IMR-90 (cell line): ENCODE results near the gene AXIN1. TPM values are rescaled to one million over a fixed set of nuclear protein-coding genes. Genes with fewer than 3 reads are reported as not detected.

Experiments
- ATAC-seq: fragments of 200-7000 bp; cut with Tn5 transposase; 2 replicates; pipeline ENCODE4 v1.9.1; 2020; ENCODE audit warnings: low read depth, mild to moderate bottlenecking, moderate library complexity
- BruUV-seq: library from RNA; stranded (reverse); fragments of 400-500 nt; replicated peaks from 2 replicates; lab custom pipeline; 2021; lab: Mats Ljungman, UMichigan
- CTCF ChIA-PET: fragments of 300-600 bp; formaldehyde crosslinking; extraction: SDS; loops from one replicate; lab custom pipeline; 2021; ENCODE audit warnings: antibody characterized with exemption; lab: Yijun Ruan, JAX
- POLR2A ChIA-PET: fragments of 300-600 bp; sonication (Branson Sonifier 250); formaldehyde crosslinking; loops from one replicate; lab custom pipeline; 2022; ENCODE audit warnings: antibody characterized with exemption; ENCODE audit not compliant: unreplicated experiment; lab: Charles Lee
- DNase-seq: peaks from one replicate; pipeline ENCODE4 v3.0.0; 2013
- H2AFZ ChIP-seq: replicated peaks from 2 replicates; pipeline ENCODE3; 2013; ENCODE audit warnings: low read length, mild to moderate bottlenecking; ENCODE audit not compliant: poor library complexity
- H2AK5ac ChIP-seq: 2 replicates; pipeline ENCODE4 v1.6.1; 2013; ENCODE audit warnings: low read depth, low read length, inconsistent platforms
- H2AK9ac ChIP-seq: replicated peaks from 2 replicates; pipeline ENCODE3; 2013; ENCODE audit warnings: mild to moderate bottlenecking, low read depth, low read length, moderate library complexity; ENCODE audit not compliant: poor library complexity
- H2BK120ac ChIP-seq: 2 replicates; pipeline ENCODE4 v1.6.1; 2013; ENCODE audit warnings: low read depth, low read length, inconsistent platforms
- H2BK15ac ChIP-seq: 3 replicates; pipeline ENCODE4 v1.6.1; 2013; ENCODE audit warnings: low read depth, low read length, inconsistent platforms
- H2BK20ac ChIP-seq: 2 replicates; pipeline ENCODE4 v1.6.1; 2013; ENCODE audit warnings: low read depth, mild to moderate bottlenecking, inconsistent platforms, low read length, moderate library complexity
- H2BK5ac ChIP-seq: 2 replicates; pipeline ENCODE4 v1.6.1; 2013; ENCODE audit warnings: mild to moderate bottlenecking, low read depth, low read length, inconsistent platforms; ENCODE audit not compliant: poor library complexity, severe bottlenecking
- H3K14ac ChIP-seq: replicated peaks from 2 replicates; pipeline ENCODE4 v1.6.1; 2013; ENCODE audit warnings: low read depth, low read length, inconsistent platforms
- H3K18ac ChIP-seq: 2 replicates; pipeline ENCODE4 v1.6.1; 2013; ENCODE audit warnings: low read depth, low read length, control low read depth
- H3K23ac ChIP-seq: 2 replicates; pipeline ENCODE4 v1.6.1; 2013; ENCODE audit warnings: low read depth, low read length, inconsistent platforms
- H3K27ac ChIP-seq: 2 replicates; pipeline ENCODE4 v1.5.1; 2013; ENCODE audit warnings: mild to moderate bottlenecking, control low read depth, low read length; ENCODE audit not compliant: insufficient read depth
- H3K27me3 ChIP-seq: 2 replicates; pipeline ENCODE4 v1.6.1; 2013; ENCODE audit warnings: low read length; ENCODE audit not compliant: control insufficient read depth, insufficient read depth
- H3K36me3 ChIP-seq: 2 replicates; pipeline ENCODE4 v1.6.1; 2013; ENCODE audit warnings: low read length, mixed read lengths; ENCODE audit not compliant: control insufficient read depth, insufficient read depth
- H3K4ac ChIP-seq: 2 replicates; pipeline ENCODE4 v1.6.1; 2013; ENCODE audit warnings: low read depth, low read length, inconsistent platforms
- H3K4me1 ChIP-seq: 2 replicates; pipeline ENCODE4 v1.6.1; 2013; ENCODE audit warnings: low read length, mixed read lengths; ENCODE audit not compliant: control insufficient read depth, insufficient read depth
- H3K4me2 ChIP-seq: 2 replicates; pipeline ENCODE4 v1.6.1; 2013; ENCODE audit warnings: low read depth, mild to moderate bottlenecking, control low read depth, low read length, moderate library complexity
- H3K4me3 ChIP-seq: 2 replicates; pipeline ENCODE4 v1.5.1; 2013; ENCODE audit warnings: low read depth, mild to moderate bottlenecking, control low read depth, low read length, moderate library complexity; ENCODE audit not compliant: insufficient read depth
- H3K56ac ChIP-seq: 2 replicates; pipeline ENCODE4 v1.6.1; 2013; ENCODE audit warnings: low read length, inconsistent platforms; ENCODE audit not compliant: insufficient read depth; ENCODE audit errors: extremely low read depth
- H3K79me1 ChIP-seq, 2 experiments: 2 replicates each; pipeline ENCODE4 v1.6.1; 2013; ENCODE audit warnings: low read length in 2 of 2, inconsistent platforms in 1 of 2, low read depth in 1 of 2
- H3K9ac ChIP-seq: 2 replicates; pipeline ENCODE4 v1.6.1; 2013; ENCODE audit warnings: low read depth, low read length, control low read depth
- H3K9me1 ChIP-seq: 2 replicates; pipeline ENCODE4 v1.6.1; 2013; ENCODE audit warnings: low read length, inconsistent platforms; ENCODE audit not compliant: insufficient read depth
- H3K9me3 ChIP-seq: 2 replicates; pipeline ENCODE4 v1.6.1; 2013; ENCODE audit warnings: low read length; ENCODE audit not compliant: control insufficient read depth, insufficient read depth
- H4K20me1 ChIP-seq: 2 replicates; pipeline ENCODE4 v1.6.1; 2013; ENCODE audit warnings: low read length, inconsistent platforms; ENCODE audit not compliant: insufficient read depth
- H4K5ac ChIP-seq: 2 replicates; pipeline ENCODE4 v1.6.1; 2013; ENCODE audit warnings: mild to moderate bottlenecking, low read depth, low read length, control low read depth
- H4K8ac ChIP-seq, 2 experiments: 2 replicates each; pipeline ENCODE4 v1.6.1; 2013; ENCODE audit warnings: low read depth in 2 of 2, low read length in 2 of 2, control low read depth in 1 of 2, inconsistent platforms in 1 of 2
- H4K91ac ChIP-seq: 2 replicates; pipeline ENCODE4 v1.6.1; 2013; ENCODE audit warnings: low read depth, low read length, inconsistent platforms; ENCODE audit not compliant: insufficient read depth
- ELK1 ChIP-seq: fragments of 150-350 bp; IDR thresholded peaks from 2 replicates; pipeline ENCODE4 v1.6.1; 2016; ENCODE audit warnings: low read depth, mild to moderate bottlenecking, low read length, moderate library complexity, borderline replicate concordance
- MAZ ChIP-seq: IDR thresholded peaks from 2 replicates; pipeline ENCODE4 v1.6.1; 2012; ENCODE audit warnings: low read depth, mild to moderate bottlenecking, low read length, improper control_type of control experiment, moderate library complexity, borderline replicate concordance
- NFE2L2 ChIP-seq: fragments of 150-350 bp; IDR thresholded peaks from 2 replicates; pipeline ENCODE4 v1.6.1; 2016; ENCODE audit warnings: low read depth, mild to moderate bottlenecking, low read length
- RAD21 ChIP-seq: IDR thresholded peaks from 2 replicates; pipeline ENCODE4 v1.6.1; 2012; ENCODE audit warnings: low read length, improper control_type of control experiment
- RCOR1 ChIP-seq: IDR thresholded peaks from 2 replicates; pipeline ENCODE4 v1.6.1; 2012; ENCODE audit warnings: mild to moderate bottlenecking, low read length, improper control_type of control experiment; ENCODE audit not compliant: insufficient replicate concordance
- WGBS, 2 experiments: methylation state at CpG; one replicate each; pipeline versions ENCODE4 v1.1.5 to v1.1.7; 2013; ENCODE audit warnings: missing lambda C conversion rate in 2 of 2; ENCODE audit not compliant: insufficient read length in 1 of 2; ENCODE audit errors: extremely low coverage in 2 of 2; 5-methylcytosine and 5-hydroxymethylcytosine counted together
- dilution Hi-C: fragments of 300-500 bp; cut with HindIII; formaldehyde crosslinking; loops from one replicate; pipeline ENCODE4 v1.14.3; 2018; ENCODE audit warnings: low sequenced_read_pairs; ENCODE audit not compliant: unreplicated experiment
- in situ Hi-C: fragments of 300-500 bp; cut with MboI; formaldehyde crosslinking; loops from 3 replicates; pipeline ENCODE4 v1.14.3; 2019; ENCODE audit warnings: low sequenced_read_pairs, inconsistent platforms, mixed read lengths
- intact Hi-C: fragments of 100-400 bp; cut with micrococcal nuclease; formaldehyde crosslinking; loops from 2 replicates; pipeline ENCODE4 v1.10.0; 2022
- polyA plus RNA-seq, 3 experiments: library from polyadenylated mRNA; depleted of rRNA; stranded (reverse); fragments of >200 nt; gene quantifications; 2 replicates each; pipeline ENCODE4 v1.2.3, GENCODE V29; 2012; ENCODE audit warnings: low replicate concordance in 1 of 3
- total RNA-seq: library from RNA; depleted of rRNA; stranded (reverse); fragments of >200 nt; gene quantifications from 2 replicates; pipeline ENCODE4 v1.2.3, GENCODE V29; 2012

The AXIN1 gene
- total and polyA plus RNA-seq, 2 of the 4 experiments (the other 2 are of a cell fraction), result 10.9 to 14.2 TPM

GRCh38 chr16:249431-249830 lies 103.1 kb downstream of the AXIN1 start (continued):
- TF ChIP-seq ELK1, result no peak
- no peak for TF ChIP-seq MAZ

- H2AK5ac ChIP-seq, result no peak overlapping the region
- ChIA-PET POLR2A (no interaction called here), CTCF (no interaction called here)
- H4K8ac ChIP-seq, result no peak overlapping the region
- H3K4me2 ChIP-seq, result no peak overlapping the region
- no peak for DNase-seq
- peaks cover 11% of the 10 kb centered on the region; the same call in 1 of the 2 replicates for H4K20me1 ChIP-seq
- H3K14ac ChIP-seq, result no peak overlapping the region
- BruUV-seq, result no TSS peak
- no peak overlapping the region for H4K91ac ChIP-seq
- 0 out of 2 replicates have a peak, but pooled peaks cover 9% of the 10 kb centered on the region for H3K9me1 ChIP-seq
- peak overlapping the region; percentile 16 for H2AK9ac ChIP-seq
- no peak overlapping the region for H2BK5ac ChIP-seq
- no peak overlapping the region for H4K5ac ChIP-seq
- no peak overlapping the region for H2BK20ac ChIP-seq
- H3K4ac ChIP-seq, result no peak overlapping the region
- H3K79me1 ChIP-seq, result peaks cover 16 to 18% of the 10 kb centered on the region in 2 experiments
- no peak overlapping the region for H3K18ac ChIP-seq
- H3K9me3 ChIP-seq, result no peaks in the 10 kb centered on the region
- WGBS, 2 experiments, result 96% methylated on average over 5 of the region's 12 CpGs; no CpG with 5 or more reads in 1 of the 2 experiments
- no peak overlapping the region for H3K56ac ChIP-seq
- no peak overlapping the region for H3K23ac ChIP-seq
- ATAC-seq, result no peak
- peaks cover 10% of the 10 kb centered on the region for H3K36me3 ChIP-seq
- no peak overlapping the region for H2BK15ac ChIP-seq
- TF ChIP-seq RAD21, result no peak
- no peak for TF ChIP-seq NFE2L2
- TF ChIP-seq RCOR1, result no peak
- no peak for TF ChIP-seq ELK1
- no peaks in the 10 kb centered on the region for H3K27me3 ChIP-seq
- dilution Hi-C loops (no loop called here), intact Hi-C loops (no loop called here), in situ Hi-C loops (no loop called here)
- no peak overlapping the region for H3K4me3 ChIP-seq
- H2BK120ac ChIP-seq, result no peak overlapping the region
- no peak overlapping the region for H2AFZ ChIP-seq
- H3K27ac ChIP-seq, result no peak overlapping the region
- H3K4me1 ChIP-seq, result no peaks in the 10 kb centered on the region; the same call in 1 of the 2 replicates
- H3K9ac ChIP-seq, result no peak overlapping the region
These were observed 105.5 kb downstream of the AXIN1 start for GRCh38 chr16:247027-247426.
